Measurements from ENCODE around the gene EPHB1.

Gene EPHB1

GRCh38 chr3:134892761-134893160 is 97.7 kb downstream of the EPHB1 start:
- DNase-seq (ENCODE audit: low spot score), result no peak
- no peak for TF ChIP-seq CTCF (IDR thresholded peaks at IDR 0.05; ENCODE audit: borderline replicate concordance, control extremely low read depth, extremely low read depth, insufficient read depth, missing control alignments)
- in situ Hi-C loops (cut with MboI; ENCODE audit: low sequenced_read_pairs, unreplicated experiment), result no loop called here

- no peak for DNase-seq (ENCODE audit: low spot score)
- in situ Hi-C loops (cut with MboI; ENCODE audit: low sequenced_read_pairs, unreplicated experiment), result no loop called here
- TF ChIP-seq CTCF (IDR thresholded peaks at IDR 0.05; ENCODE audit: borderline replicate concordance, control extremely low read depth, extremely low read depth, insufficient read depth, missing control alignments), result no peak
Measured at GRCh38 chr3:134894533-134894932, 99.5 kb downstream of the EPHB1 start.

GRCh38 chr3:134895181-134895580 is 100.1 kb downstream of the EPHB1 start:
- in situ Hi-C loops (cut with MboI; ENCODE audit: low sequenced_read_pairs, unreplicated experiment), result no loop called here
- TF ChIP-seq CTCF (IDR thresholded peaks at IDR 0.05; ENCODE audit: borderline replicate concordance, control extremely low read depth, extremely low read depth, insufficient read depth, missing control alignments), result no peak
- DNase-seq (ENCODE audit: low spot score), result no peak

DNA sequence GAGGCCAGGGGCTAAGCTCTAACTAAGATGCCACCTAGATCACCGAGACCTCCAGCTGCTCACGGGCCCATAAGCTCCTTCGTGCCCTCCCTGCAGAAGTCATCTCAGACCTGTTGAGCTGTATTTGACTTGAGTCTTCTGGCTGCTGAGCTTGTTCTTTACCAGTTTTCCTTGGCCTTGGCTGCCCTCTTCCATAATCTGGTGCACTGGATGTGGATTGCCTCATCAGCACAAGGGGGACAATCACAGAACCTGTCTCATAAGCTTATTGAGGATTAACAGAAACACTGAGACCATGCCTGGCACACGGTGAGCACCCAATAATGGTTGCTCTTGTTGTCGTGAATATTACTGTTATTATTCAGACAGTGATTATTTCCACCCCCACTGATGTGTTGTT is 101.1 kb downstream of the EPHB1 start:
- TF ChIP-seq CTCF (IDR thresholded peaks at IDR 0.05; ENCODE audit: borderline replicate concordance, control extremely low read depth, extremely low read depth, insufficient read depth, missing control alignments), result no peak

DNA sequence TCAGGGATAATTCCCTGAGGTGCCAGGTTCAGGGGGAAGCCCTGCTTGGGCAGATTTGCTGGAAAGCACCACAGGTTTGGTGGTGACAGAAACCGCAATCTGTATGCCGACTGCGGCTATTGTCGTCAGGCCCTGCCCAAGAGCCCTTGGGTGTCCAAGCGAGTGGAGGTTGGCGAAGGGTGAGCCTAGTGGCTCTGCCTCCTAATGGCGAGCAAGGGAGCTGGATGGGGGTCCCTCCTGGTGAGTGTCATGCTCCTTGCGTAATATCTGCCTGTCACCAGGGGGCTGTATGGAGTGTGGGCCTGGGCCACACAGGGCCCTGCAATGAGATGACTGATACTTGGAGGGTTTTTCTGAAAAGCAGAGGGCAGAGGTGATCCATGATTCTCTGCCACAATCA is 101.6 kb downstream of the EPHB1 start:
- TF ChIP-seq CTCF (IDR thresholded peaks at IDR 0.05; ENCODE audit: borderline replicate concordance, control extremely low read depth, extremely low read depth, insufficient read depth, missing control alignments), result no peak
- DNase-seq (ENCODE audit: low spot score), result no peak
- in situ Hi-C loops (cut with MboI; ENCODE audit: low sequenced_read_pairs, unreplicated experiment), result no loop called here

More for the DNA sequence above, 101.1 kb downstream of the EPHB1 start:
- no peak for DNase-seq (ENCODE audit: low spot score)
- in situ Hi-C loops (cut with MboI; ENCODE audit: low sequenced_read_pairs, unreplicated experiment), result no loop called here

DNA sequence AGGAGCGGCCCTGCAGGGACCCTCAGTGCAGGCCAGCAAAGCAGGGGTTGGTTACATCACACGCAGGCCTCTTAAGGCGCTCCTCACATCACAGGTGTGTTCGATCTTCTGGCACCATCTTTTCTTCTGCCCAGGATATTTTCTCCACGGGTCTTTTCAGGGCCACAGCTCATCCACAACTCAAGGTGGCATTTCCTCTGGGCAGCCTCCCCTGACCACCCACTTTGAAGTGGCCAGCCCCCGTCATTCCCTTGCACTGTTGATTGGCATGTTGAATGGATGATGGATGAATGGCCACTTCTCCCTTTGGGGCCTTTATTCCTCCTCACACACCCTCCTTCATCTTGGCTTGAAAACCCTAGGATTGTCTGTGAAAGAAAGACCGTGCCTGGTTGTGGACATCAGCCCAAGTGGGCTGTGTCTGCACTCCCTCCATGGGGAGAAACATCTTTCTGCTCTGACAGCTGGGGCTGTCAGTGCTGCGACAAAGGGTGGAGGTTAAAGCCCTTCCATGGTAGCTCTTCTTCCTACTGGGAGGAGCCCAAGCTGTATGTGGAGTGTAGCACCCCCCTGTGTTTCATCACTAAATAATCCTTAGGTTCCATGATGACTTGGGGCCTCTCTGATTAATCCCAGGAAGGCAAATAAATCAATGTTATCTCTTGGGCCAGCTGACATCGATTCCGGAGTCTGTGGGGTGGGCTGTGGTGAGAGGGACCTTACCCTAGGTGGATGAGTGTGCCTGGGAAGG is 102.5 kb downstream of the EPHB1 start:
- TF ChIP-seq CTCF (IDR thresholded peaks at IDR 0.05; ENCODE audit: borderline replicate concordance, control extremely low read depth, extremely low read depth, insufficient read depth, missing control alignments), result no peak
- no peak for DNase-seq (ENCODE audit: low spot score)
- in situ Hi-C loops (cut with MboI; ENCODE audit: low sequenced_read_pairs, unreplicated experiment), result no loop called here

Data from GM13976 (cell line).